GM21619 (cell line): ENCODE measurements around the gene TEX19.
"Not testable (repeated sequence)": the region's sequence is repeated elsewhere in the genome, so short reads cannot be mapped to it uniquely, and the experiment has no call there.

ENCODE experiments used
- ATAC-seq: cut with Tn5 transposase; IDR thresholded peaks from one replicate; pipeline ENCODE4 v1.9.1; 2021; ENCODE audit not compliant: unreplicated experiment

Gene TEX19

GRCh38 chr17:82406131-82406671 is 47.2 kb downstream of the TEX19 start:
- ATAC-seq = no peak

DNA sequence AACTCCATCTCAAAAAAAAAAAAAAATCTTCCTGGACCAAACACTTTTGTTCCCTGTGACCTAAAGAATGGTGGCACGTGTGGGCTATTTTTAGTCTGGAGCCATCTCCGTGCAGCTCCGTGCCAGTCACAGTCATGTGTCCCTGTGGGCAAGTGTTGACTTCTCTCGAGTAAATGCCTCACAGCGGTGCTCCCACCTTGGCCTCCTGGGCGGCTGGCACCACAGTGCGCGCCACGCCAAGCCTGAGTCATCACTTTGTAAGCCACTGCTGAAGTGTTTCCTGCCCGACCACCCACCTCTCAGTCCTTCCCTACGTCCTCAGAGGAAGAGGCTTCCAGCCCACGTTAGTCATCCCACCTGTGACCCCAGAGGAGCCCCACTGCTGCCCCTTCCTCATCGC is 48.2 kb downstream of the TEX19 start:
- no peak for ATAC-seq

DNA sequence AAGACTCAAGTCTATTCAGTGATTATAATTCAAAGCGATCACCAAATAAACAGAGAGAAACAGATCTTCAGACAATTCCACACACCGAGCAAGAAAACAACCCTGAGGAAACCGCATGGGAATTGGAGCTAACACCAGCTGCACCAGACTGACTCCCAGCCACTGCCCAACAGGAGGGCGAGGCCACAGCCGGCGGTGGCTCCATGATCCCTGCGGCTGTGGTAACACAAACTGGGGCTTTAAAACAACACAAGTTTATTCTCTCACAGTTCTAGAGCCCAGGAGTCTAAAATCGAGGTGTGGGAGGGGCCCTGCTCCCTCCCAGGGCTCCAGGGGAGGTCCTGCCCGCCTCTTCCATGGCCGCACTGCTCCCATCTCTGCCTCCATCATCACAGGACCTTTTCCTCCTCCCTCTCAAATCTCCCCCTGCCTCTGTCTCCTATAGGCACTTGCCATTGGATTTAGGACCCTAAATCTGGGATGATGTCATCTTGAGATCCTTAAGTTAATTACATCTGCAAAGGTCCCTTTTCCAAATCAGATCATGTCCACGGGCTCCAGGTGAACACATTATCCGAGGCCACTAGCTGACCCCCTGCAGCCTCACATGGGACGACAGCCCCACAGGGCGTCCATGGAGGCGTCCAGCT is 49.4 kb downstream of the TEX19 start:
- no peak for ATAC-seq

DNA sequence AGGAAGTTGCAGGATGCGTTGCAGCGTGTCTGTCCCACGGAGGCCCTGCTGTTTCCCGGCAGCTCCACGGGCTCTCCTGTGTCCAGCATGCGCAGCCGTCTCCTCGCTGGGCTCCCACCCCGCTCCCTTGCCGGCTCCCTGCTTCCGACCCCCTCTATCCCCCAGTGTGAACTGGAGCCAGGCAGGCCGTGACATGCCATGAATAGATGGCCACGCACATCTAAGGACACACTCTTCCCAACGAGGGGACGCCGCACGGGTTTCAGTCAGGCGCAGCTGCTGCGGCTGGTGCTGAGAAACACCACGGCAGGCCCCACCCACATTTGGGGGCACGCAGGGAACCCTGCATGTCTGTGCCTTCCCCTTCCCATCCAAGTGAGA is 49.9 kb downstream of the TEX19 start:
- ATAC-seq = no peak

DNA sequence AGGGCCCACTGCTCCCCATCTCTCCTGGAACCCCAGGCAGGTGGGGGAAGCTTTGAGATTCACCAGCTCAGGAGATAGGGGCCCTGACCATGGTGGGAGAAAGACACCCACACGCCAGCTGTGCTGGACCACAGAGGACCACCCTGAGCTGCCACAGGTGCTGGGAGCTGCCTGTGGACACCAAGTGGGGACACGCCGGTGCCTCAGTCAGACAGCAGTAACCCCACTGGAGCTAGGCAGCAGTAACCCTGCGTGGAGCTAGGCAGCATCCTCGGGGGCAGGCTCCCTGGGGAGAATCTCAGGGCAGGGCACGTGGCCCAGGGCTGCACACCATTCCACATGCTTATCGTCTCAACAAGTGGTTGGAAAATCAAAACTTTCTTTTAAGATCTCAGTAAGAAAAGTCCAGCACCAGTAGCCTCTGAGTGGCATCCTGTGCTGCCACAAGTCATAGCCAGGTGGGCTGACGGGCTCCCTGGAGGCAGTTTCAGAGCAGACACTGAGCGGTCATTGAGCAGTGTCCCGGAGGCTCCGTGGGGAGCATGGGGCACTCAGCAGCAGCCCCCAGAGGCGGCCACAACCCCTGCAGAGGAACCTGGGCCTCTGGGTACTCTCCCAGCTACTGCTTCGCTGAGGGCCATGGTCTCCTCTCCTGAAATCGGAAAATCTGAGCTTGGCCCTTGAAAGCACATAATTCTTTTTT is 51.1 kb downstream of the TEX19 start:
- ATAC-seq = no peak

DNA sequence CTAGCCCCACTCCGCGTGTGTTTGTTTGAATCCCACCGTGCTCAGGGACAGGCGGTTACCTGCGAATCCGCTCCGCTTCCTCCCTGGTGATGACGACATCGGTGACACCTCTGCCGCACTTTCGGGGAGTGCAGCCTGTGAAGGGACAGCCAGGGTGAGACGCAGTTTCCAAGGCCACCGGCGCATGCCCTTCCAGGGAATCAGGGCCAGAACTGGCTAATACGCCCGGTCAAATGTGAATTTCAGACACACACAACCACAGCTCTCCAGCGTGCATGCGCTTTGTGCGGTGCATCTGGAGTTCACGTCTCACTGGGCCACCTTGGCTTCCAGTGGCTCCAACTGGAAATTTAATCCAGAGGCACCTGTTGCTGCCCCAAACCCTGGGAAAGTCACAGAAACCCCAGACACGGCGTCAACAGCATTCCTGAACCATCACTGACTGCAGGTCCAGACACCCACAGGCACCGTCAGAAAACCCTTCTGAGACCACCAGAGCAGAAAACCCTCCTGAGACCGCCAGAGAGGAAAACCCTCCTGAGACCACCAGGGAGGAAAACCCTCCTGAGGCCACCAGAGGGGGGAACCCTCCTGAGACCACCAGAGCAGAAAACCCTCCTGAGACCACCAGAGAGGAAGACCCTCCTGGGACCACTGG is 52.5 kb downstream of the TEX19 start:
- ATAC-seq = no peak

- ATAC-seq = not testable (repeated sequence)
Measured at GRCh38 chr17:82412081-82412480, 53.0 kb downstream of the TEX19 start.

- no peak for ATAC-seq
Measured at GRCh38 chr17:82412535-82413520, 53.8 kb downstream of the TEX19 start.
